OCI-LY1 (cell line): ENCODE measurements around the gene DLG1.

ENCODE experiments used
- EZH2 ChIP-seq: fragments of 200-600 bp; sonication (generic), shearing (Covaris generic); IDR thresholded peaks from 2 replicates; pipeline ENCODE4 v1.8.0; 2017; ENCODE audit warnings: borderline replicate concordance, mixed run types, mild to moderate bottlenecking, antibody characterized with exemption, low read length, moderate library complexity, mixed read lengths
- TF ChIP-seq, protein P1 (sequence below): fragments of 200-600 bp; sonication (generic), shearing (Covaris generic); IDR thresholded peaks from 2 replicates; pipeline ENCODE4 v1.5.1; 2017; ENCODE audit warnings: mild to moderate bottlenecking, antibody characterized with exemption, low read length, moderate library complexity, mixed read lengths

DNA sequence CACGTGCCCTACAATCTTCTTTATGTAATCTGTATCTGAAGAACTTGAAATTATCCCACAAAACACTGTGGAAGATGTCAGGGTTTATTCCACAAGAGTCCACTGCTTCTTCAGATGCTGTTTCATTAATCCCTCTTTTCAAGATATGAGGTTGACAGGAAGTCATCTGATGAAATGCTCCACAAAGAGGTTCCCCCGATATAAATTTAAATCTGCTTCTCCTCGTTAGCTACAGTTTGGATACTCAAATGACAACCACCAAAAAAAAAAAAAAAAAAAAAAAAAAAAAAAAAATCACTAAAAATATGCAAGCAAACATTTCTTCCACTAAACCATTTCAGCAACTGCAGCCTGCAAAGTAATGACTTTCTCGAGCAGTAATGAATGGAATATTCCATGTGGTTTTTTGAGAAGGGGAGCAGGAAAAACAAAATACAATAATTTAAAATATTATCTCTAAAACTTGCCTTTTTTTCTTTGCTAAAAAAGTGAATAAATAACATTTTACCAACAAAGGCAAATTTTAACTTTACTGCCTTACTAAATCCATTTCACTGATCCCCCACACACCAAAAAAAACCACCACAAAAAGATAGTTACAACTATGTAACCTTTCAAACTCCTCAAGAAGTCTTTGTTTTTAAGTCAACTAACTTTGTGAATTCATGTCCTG, 37.8 kb downstream of the DLG1 start:
- no peak for TF ChIP-seq EZH2
- TF ChIP-seq, protein P1, sequence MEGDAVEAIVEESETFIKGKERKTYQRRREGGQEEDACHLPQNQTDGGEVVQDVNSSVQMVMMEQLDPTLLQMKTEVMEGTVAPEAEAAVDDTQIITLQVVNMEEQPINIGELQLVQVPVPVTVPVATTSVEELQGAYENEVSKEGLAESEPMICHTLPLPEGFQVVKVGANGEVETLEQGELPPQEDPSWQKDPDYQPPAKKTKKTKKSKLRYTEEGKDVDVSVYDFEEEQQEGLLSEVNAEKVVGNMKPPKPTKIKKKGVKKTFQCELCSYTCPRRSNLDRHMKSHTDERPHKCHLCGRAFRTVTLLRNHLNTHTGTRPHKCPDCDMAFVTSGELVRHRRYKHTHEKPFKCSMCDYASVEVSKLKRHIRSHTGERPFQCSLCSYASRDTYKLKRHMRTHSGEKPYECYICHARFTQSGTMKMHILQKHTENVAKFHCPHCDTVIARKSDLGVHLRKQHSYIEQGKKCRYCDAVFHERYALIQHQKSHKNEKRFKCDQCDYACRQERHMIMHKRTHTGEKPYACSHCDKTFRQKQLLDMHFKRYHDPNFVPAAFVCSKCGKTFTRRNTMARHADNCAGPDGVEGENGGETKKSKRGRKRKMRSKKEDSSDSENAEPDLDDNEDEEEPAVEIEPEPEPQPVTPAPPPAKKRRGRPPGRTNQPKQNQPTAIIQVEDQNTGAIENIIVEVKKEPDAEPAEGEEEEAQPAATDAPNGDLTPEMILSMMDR, result no peak
